IPS-18a (cell line): ENCODE data around the gene ARHGAP45.

Experiments
- H3K27ac ChIP-seq: one replicate; pipeline ENCODE4 v1.5.1; 2013; ENCODE audit warnings: low read length
- H3K27me3 ChIP-seq: one replicate; pipeline ENCODE4 v1.6.1; 2013; ENCODE audit warnings: mild to moderate bottlenecking, low read length; ENCODE audit not compliant: control insufficient read depth, insufficient read depth
- H3K36me3 ChIP-seq: one replicate; pipeline ENCODE4 v1.6.1; 2013; ENCODE audit warnings: low read depth, low read length; ENCODE audit not compliant: control insufficient read depth
- H3K4me1 ChIP-seq: one replicate; pipeline ENCODE4 v1.6.1; 2013; ENCODE audit warnings: low read depth, low read length; ENCODE audit not compliant: control insufficient read depth
- H3K4me3 ChIP-seq: one replicate; pipeline ENCODE4 v1.5.1; 2013; ENCODE audit warnings: low read length
- H3K9ac ChIP-seq: one replicate; pipeline ENCODE4 v1.6.1; 2013; ENCODE audit warnings: mild to moderate bottlenecking, low read length, moderate library complexity
- H3K9me3 ChIP-seq: one replicate; pipeline ENCODE4 v1.6.1; 2013; ENCODE audit warnings: low read depth, low read length; ENCODE audit not compliant: control insufficient read depth

The ARHGAP45 gene

GRCh38 chr19:1107661-1108261 lies 40.8 kb downstream of the ARHGAP45 start:
- H3K4me1 ChIP-seq = peaks cover 7% of the 10 kb centered on the region
- H3K9ac ChIP-seq = no peak overlapping the region

GRCh38 chr19:1108291-1109031 lies 41.5 kb downstream of the ARHGAP45 start:
- no peak overlapping the region for H3K27ac ChIP-seq
- H3K27me3 ChIP-seq = no peaks in the 10 kb centered on the region
- H3K4me1 ChIP-seq = peaks cover 5% of the 10 kb centered on the region
- peaks cover 16% of the 10 kb centered on the region for H3K36me3 ChIP-seq
- H3K9me3 ChIP-seq = no peaks in the 10 kb centered on the region
- no peak overlapping the region for H3K9ac ChIP-seq
- no peak overlapping the region for H3K4me3 ChIP-seq

More at GRCh38 chr19:1107661-1108261, 40.8 kb downstream of the ARHGAP45 start:
- Histone ChIP-seq H3K4me3 (no peak overlapping the region), H3K27ac (no peak overlapping the region), H3K36me3 (peaks cover 16% of the 10 kb centered on the region), H3K27me3 (no peaks in the 10 kb centered on the region), H3K9me3 (no peaks in the 10 kb centered on the region)

GRCh38 chr19:1109032-1109551 lies 42.1 kb downstream of the ARHGAP45 start:
- Histone ChIP-seq H3K9me3 (no peaks in the 10 kb centered on the region), H3K36me3 (peaks cover 16% of the 10 kb centered on the region), H3K9ac (no peak overlapping the region), H3K27ac (no peak overlapping the region), H3K4me1 (peaks cover 5% of the 10 kb centered on the region), H3K27me3 (no peaks in the 10 kb centered on the region), H3K4me3 (no peak overlapping the region)

DNA sequence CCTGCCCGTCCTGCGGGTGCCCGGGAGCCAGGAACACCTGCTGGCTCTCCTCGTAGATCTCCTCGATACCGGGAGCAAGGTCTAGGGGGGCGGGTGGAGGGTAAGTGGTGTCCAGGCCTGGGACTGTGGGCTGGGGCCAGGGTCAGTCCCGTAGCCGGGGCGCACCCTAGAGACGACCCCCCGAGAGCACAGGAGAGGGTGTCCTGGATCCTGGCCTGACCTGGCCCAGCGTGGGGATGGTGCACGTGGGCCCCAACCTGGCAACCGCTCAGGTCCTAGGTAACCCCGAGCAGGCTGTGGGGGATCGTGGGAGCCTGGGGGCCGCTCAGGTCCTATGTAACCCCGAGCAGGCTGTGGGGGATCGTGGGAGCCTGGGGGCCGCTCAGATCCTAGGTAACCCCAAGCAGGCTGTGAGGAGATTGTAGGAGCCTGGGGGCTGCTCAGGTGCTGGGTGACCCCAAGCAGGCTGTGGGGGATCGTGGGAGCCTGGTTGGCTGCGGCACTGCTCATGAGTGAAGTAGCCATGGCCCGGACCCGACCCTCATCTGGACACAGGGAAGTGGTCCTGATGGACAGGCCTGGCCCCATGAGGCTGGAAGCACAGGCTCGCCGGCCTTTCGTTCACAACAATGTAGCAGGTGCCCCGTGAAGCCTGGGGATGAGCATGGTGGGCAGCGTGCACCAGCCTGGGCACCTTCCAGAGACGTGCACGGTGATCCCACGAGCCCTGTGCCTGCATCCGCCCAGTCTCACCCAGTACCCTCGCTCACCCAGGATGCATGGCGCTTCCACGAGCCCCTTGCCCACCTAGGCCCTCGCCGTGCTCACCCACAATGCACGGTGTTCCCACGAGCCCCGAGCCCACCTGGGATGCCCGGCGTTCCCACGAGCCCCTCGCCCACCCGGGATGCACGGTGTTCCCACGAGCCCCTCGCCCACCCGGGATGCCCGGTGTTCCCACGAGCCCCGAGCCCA lies 43.0 kb downstream of the ARHGAP45 start:
- peaks cover 5% of the 10 kb centered on the region for H3K4me1 ChIP-seq

GRCh38 chr19:1110809-1111640 lies 44.1 kb downstream of the ARHGAP45 start:
- no peak overlapping the region for H3K4me3 ChIP-seq
- no peaks in the 10 kb centered on the region for H3K27me3 ChIP-seq
- no peak overlapping the region for H3K27ac ChIP-seq
- H3K9me3 ChIP-seq = no peaks in the 10 kb centered on the region
- H3K9ac ChIP-seq = no peak overlapping the region
- peaks cover 14% of the 10 kb centered on the region for H3K36me3 ChIP-seq
- H3K4me1 ChIP-seq = peaks cover 5% of the 10 kb centered on the region

More for the DNA sequence above, 43.0 kb downstream of the ARHGAP45 start:
- H3K36me3 ChIP-seq = peaks cover 16% of the 10 kb centered on the region
- no peak overlapping the region for H3K4me3 ChIP-seq
- no peak overlapping the region for H3K27ac ChIP-seq
- H3K27me3 ChIP-seq = no peaks in the 10 kb centered on the region
- H3K9ac ChIP-seq = no peak overlapping the region
- no peaks in the 10 kb centered on the region for H3K9me3 ChIP-seq

GRCh38 chr19:1111641-1112267 lies 44.8 kb downstream of the ARHGAP45 start:
- Histone ChIP-seq H3K4me3 (no peak overlapping the region), H3K9ac (no peak overlapping the region), H3K27me3 (no peaks in the 10 kb centered on the region), H3K9me3 (no peaks in the 10 kb centered on the region), H3K36me3 (peaks cover 7% of the 10 kb centered on the region), H3K4me1 (peaks cover 5% of the 10 kb centered on the region), H3K27ac (no peak overlapping the region)

- peaks cover 5% of the 10 kb centered on the region for H3K4me1 ChIP-seq
- no peak overlapping the region for H3K4me3 ChIP-seq
- no peaks in the 10 kb centered on the region for H3K9me3 ChIP-seq
- no peak overlapping the region for H3K9ac ChIP-seq
- peaks cover 3% of the 10 kb centered on the region for H3K36me3 ChIP-seq
- no peaks in the 10 kb centered on the region for H3K27me3 ChIP-seq
- H3K27ac ChIP-seq = no peak overlapping the region
These were observed 45.5 kb downstream of the ARHGAP45 start for GRCh38 chr19:1112268-1113029.

DNA sequence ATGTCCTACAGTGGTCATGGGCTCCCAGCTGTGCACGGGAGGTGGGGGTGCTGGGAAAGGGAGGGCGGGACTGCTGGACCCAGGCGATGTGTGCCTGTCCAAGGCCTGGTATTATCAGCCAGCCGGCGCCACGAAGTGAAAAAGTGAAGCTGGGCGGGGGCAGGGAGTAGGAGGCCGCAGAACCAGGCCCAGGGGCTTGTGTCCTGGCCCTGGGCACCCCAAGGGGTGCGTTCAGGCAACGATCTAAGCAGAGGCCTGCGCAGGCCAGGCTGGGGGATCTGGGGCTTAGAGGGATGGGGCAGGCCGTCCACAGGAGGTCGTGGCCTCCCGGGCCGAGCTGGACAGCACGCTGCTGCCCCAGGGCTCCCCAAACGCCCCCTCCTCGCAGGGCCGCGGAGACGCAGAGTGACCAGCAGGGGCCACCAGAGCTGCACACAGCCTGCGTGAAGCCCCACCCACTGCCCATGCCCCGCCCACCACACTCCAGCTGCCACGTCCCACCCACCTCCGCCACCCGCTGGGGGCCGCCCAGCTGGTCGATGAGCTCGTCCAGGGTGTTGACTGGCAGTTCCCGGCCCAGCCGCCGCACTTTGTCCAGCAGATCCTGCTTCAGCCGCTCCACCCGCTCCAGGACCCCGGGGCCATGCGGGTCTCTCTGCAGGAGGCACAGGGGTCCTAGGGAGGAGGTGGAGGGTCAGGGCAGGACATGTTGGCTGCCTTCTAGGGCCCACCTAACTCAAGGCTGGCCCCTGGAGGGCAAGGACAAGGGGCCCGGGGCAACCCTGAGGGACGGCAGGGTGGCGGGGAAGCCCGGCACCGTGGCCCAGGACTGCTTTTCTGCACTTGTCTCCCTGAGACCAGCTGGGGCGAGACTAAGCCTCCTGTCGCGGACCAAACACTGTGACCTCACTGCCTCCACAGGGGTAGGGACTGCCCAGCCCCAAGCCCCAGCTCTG lies 46.3 kb downstream of the ARHGAP45 start:
- no peak overlapping the region for H3K4me3 ChIP-seq
- peaks cover 5% of the 10 kb centered on the region for H3K4me1 ChIP-seq
- H3K9me3 ChIP-seq = no peaks in the 10 kb centered on the region
- no peak overlapping the region for H3K9ac ChIP-seq
- H3K27me3 ChIP-seq = no peaks in the 10 kb centered on the region
- no peak overlapping the region for H3K27ac ChIP-seq
- peaks cover 2% of the 10 kb centered on the region for H3K36me3 ChIP-seq

GRCh38 chr19:1113986-1114483 lies 47.1 kb downstream of the ARHGAP45 start:
- Histone ChIP-seq H3K27me3 (no peaks in the 10 kb centered on the region), H3K9ac (no peak overlapping the region), H3K27ac (no peak overlapping the region), H3K9me3 (no peaks in the 10 kb centered on the region), H3K4me3 (no peak overlapping the region), H3K4me1 (peaks cover 5% of the 10 kb centered on the region), H3K36me3 (peaks cover 1% of the 10 kb centered on the region)
